Measurements from ENCODE around the gene KANK2.

DNA sequence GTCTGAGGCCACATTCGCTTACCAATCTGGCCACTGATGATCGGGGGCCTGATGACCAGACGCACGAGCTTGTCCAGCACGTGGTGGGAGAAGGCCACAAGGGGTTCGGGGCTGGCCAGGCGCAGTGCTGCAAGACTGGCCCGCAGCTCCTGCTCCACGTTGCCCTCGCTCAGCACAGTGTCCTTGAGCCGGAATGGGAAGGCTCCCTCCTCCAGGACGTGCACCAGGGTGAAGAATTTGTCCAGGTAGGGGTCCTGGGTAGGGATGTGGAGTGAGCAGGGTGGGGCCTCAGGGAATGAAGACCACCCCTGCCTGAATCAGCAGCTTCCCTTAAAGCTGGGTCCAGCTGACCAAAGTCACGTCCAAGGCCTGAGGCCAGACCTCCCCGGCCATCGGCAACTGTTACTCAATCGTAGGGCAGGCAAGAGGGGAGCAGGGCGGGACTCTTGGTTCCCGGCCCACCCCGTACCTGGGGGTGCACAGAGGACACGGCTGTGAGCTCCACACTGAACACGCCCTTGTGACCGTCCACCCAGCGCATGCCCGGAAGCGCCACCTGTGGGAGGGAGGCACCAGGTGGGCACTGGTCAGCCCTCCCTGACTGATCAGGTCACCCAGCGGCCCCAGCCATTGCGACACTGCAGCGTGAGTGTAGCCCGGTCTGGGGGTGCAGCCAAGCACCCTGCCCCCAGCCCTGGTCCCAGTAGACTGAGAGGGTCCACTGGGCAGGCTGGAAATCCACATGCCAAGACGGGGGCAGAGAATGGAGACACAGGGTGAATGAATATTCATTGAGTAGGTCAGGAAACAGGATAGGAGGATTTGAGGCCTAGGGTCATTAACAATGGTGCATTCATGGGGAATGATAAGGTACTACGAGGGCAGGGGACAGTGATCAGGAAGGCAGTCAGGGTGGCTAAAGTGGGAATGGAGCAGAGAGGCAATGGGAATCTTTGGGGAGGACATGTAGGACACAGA is 39.3 kb upstream of the KANK2 start:
- TF ChIP-seq, protein P1, sequence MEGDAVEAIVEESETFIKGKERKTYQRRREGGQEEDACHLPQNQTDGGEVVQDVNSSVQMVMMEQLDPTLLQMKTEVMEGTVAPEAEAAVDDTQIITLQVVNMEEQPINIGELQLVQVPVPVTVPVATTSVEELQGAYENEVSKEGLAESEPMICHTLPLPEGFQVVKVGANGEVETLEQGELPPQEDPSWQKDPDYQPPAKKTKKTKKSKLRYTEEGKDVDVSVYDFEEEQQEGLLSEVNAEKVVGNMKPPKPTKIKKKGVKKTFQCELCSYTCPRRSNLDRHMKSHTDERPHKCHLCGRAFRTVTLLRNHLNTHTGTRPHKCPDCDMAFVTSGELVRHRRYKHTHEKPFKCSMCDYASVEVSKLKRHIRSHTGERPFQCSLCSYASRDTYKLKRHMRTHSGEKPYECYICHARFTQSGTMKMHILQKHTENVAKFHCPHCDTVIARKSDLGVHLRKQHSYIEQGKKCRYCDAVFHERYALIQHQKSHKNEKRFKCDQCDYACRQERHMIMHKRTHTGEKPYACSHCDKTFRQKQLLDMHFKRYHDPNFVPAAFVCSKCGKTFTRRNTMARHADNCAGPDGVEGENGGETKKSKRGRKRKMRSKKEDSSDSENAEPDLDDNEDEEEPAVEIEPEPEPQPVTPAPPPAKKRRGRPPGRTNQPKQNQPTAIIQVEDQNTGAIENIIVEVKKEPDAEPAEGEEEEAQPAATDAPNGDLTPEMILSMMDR (IDR thresholded peaks at IDR 0.05): no peak
- no peak for TF ChIP-seq POLR2A (IDR thresholded peaks at IDR 0.05)

Data from lower leg skin (tissue), 3 donors.